ENCODE results near the gene ZSWIM4. TPM values are rescaled to one million over a fixed set of nuclear protein-coding genes. Genes with fewer than 3 reads are reported as not detected.

Gene ZSWIM4
- total and polyA plus RNA-seq, 10 of the 15 experiments (the other 5 are each of a cell fraction or from before 2014, with no cell fraction given), result 0.73 to 11.1 (median 1.8) TPM; not detected in 2

- Histone ChIP-seq H3K4me2 (ENCODE audit: control insufficient read depth, insufficient read depth) (no peak overlapping the region), H2AFZ (ENCODE audit: control insufficient read depth, low read depth, low read length) (no peak overlapping the region), H3K36me3 (ENCODE audit: control insufficient read depth in 2 of 2, insufficient read depth in 2 of 2, low read length in 1 of 2) (peaks cover 0 to 5% of the 10 kb centered on the region in 2 experiments; a peak in 2 of 4 replicates), H3K27ac (ENCODE audit: control insufficient read depth, insufficient read depth) (no peak overlapping the region), H4K20me1 (ENCODE audit: control insufficient read depth, insufficient read depth) (no peaks in the 10 kb centered on the region), H3K9ac (ENCODE audit: control insufficient read depth, insufficient read depth, low read length) (no peak overlapping the region), H3K9me3 (replicated peaks; ENCODE audit: control insufficient read depth, insufficient read depth, low read length) (no peaks in the 10 kb centered on the region), H3K4me3 (no peak overlapping the region), H3K27me3 (replicated peaks in 1 of 2; ENCODE audit: control insufficient read depth in 2 of 2, insufficient read depth in 2 of 2, low read length in 1 of 2) (no peaks in the 10 kb centered on the region), H3K79me2 (ENCODE audit: control insufficient read depth, insufficient read depth, low read length) (peaks cover 15% of the 10 kb centered on the region), H3K4me1 (ENCODE audit: control insufficient read depth, insufficient read depth, low read length) (no peaks in the 10 kb centered on the region)
- no peak for TF ChIP-seq NFYB (IDR thresholded peaks at IDR 0.05; ENCODE audit: insufficient read depth, low read depth, low read length)
- TF ChIP-seq HDAC2 (IDR thresholded peaks at IDR 0.05), result no peak
- TF ChIP-seq POU2F2 (IDR thresholded peaks at IDR 0.05; ENCODE audit: borderline replicate concordance, low read depth, low read length), result no peak
- RAD21 ChIA-PET (ENCODE audit: unreplicated experiment), result no interaction called here
- POLR2A ChIA-PET, result interaction anchor here (1.4 kb wide), 1 partner anchor 22 kb away, joined by 3 read pairs; no protein-coding TSS in a partner anchor
- WGBS (ENCODE audit: insufficient coverage, insufficient replicate concordance, low lambda C conversion rate, missing lambda C conversion rate), result 92% methylated on average over 16 of the region's 16 CpGs
- BruUV-seq (replicated peaks), result no TSS peak
- ATAC-seq, result no peak
- DNase-seq (ENCODE audit: low read depth, low spot score), result no peak
- CTCF ChIA-PET, result no interaction called here
- in situ Hi-C loops (cut with MboI) (no loop called here), intact Hi-C loops (cut with micrococcal nuclease; ENCODE audit: unreplicated experiment) (no loop called here)
- no peak for FAIRE-seq
- SMC1A ChIA-PET (ENCODE audit: uncharacterized antibody, unreplicated experiment), result no interaction called here
Measured at GRCh38 chr19:13770013-13770635, 25.1 kb upstream of the ZSWIM4 start.

- Histone ChIP-seq H3K9me3 (replicated peaks; ENCODE audit: control insufficient read depth, insufficient read depth, low read length) (no peaks in the 10 kb centered on the region), H3K36me3 (ENCODE audit: control insufficient read depth in 2 of 2, insufficient read depth in 2 of 2, low read length in 1 of 2) (peaks cover 16% of the 10 kb centered on the region in 2 experiments), H2AFZ (ENCODE audit: control insufficient read depth, low read depth, low read length) (peak within 1 kb of the TSS; percentile 72), H3K27me3 (replicated peaks in 1 of 2; ENCODE audit: control insufficient read depth in 2 of 2, insufficient read depth in 2 of 2, low read length in 1 of 2) (no peaks in the 10 kb centered on the region), H3K4me3 (peak within 1 kb of the TSS; percentile 95), H3K4me2 (ENCODE audit: control insufficient read depth, insufficient read depth) (peak within 1 kb of the TSS; percentile 70), H3K79me2 (ENCODE audit: control insufficient read depth, insufficient read depth, low read length) (peaks cover 18% of the 10 kb centered on the region), H3K27ac (ENCODE audit: control insufficient read depth, insufficient read depth) (peak within 1 kb of the TSS; percentile 77), H3K4me1 (ENCODE audit: control insufficient read depth, insufficient read depth, low read length) (peaks cover 3% of the 10 kb centered on the region), H4K20me1 (ENCODE audit: control insufficient read depth, insufficient read depth) (no peaks in the 10 kb centered on the region), H3K9ac (ENCODE audit: control insufficient read depth, insufficient read depth, low read length) (peak within 1 kb of the TSS; percentile 81)
- WGBS (ENCODE audit: insufficient coverage, insufficient replicate concordance, low lambda C conversion rate, missing lambda C conversion rate), result 1% methylated on average over 58 of the region's 61 CpGs
- in situ Hi-C loops (cut with MboI) (no loop called here), intact Hi-C loops (cut with micrococcal nuclease; ENCODE audit: unreplicated experiment) (no loop called here)
- ChIA-PET POLR2A (interaction anchor here (0.5 to 2.6 kb wide), 19 partner anchors 9 to 758 kb away, joined by 3 to 20 read pairs (median 4); partner anchors contain the start of genes ASF1B, MRI1 and ZSWIM4), CTCF (interaction anchor here (0.8 to 2.0 kb wide), 11 partner anchors 9 to 496 kb away, joined by 3 to 14 read pairs (median 4); partner anchors contain the start of gene MRI1), SMC1A (ENCODE audit: uncharacterized antibody, unreplicated experiment) (interaction anchor here (0.6 to 3.9 kb wide), 12 partner anchors 8 to 109 kb away, joined by 3 to 21 read pairs (median 4); partner anchors contain the start of genes MRI1 and ZSWIM4), RAD21 (ENCODE audit: unreplicated experiment) (interaction anchor here (0.6 to 2.9 kb wide), 9 partner anchors 10 to 606 kb away, joined by 3 to 21 read pairs (median 7); partner anchors contain the start of genes MRI1 and ZSWIM4)
- DNase-seq (ENCODE audit: low read depth, low spot score), result peak; percentile 83
- TSS peak; percentile 68 for BruUV-seq (replicated peaks)
- ATAC-seq, result peak; percentile 100
- FAIRE-seq, result peak; percentile 98
- no peak for TF ChIP-seq EZH2 (IDR thresholded peaks at IDR 0.05; ENCODE audit: borderline replicate concordance, control insufficient read depth, low read depth, low read length)
- no peak for TF ChIP-seq HDAC6 (IDR thresholded peaks at IDR 0.05; ENCODE audit: unreplicated experiment)
- no peak for TF ChIP-seq ZNF274 (IDR thresholded peaks at IDR 0.05; ENCODE audit: insufficient read depth, insufficient read length)
- peak; percentile 95 for TF ChIP-seq CREM (IDR thresholded peaks at IDR 0.05; ENCODE audit: low read depth)
- no peak for TF ChIP-seq ZBTB4 (CRISPR knock-in tag; IDR thresholded peaks at IDR 0.05)
- no peak for TF ChIP-seq NFYA (IDR thresholded peaks at IDR 0.05; ENCODE audit: borderline replicate concordance, low read depth, low read length)
- peak; percentile 58 to 98 for TF ChIP-seq EGR1 (IDR thresholded peaks at IDR 0.05; ENCODE audit: borderline replicate concordance in 1 of 2, low read depth in 2 of 2, low read length in 2 of 2)
- no peak for TF ChIP-seq RBBP5 (conservative IDR thresholded peaks at IDR 0.05)
Measured at GRCh38 chr19:13774217-13775191, 20.7 kb upstream of the ZSWIM4 start, which contains the start of gene C19orf53. TSS of gene C19orf53 (plus strand) at chr19:13774456. CDS start at chr19:13774478, 22 bp downstream.

Measured in GM12878 (cell line).